GM19397 (cell line): Measurements from ENCODE around the gene OGFOD1.

ENCODE experiments used
- ATAC-seq: cut with Tn5 transposase; IDR thresholded peaks from one replicate; pipeline ENCODE4 v1.9.1; 2021; ENCODE audit warnings: mild to moderate bottlenecking, moderate library complexity; ENCODE audit not compliant: unreplicated experiment

The OGFOD1 gene

GRCh38 chr16:56450986-56451752, at the start of gene OGFOD1, which contains the start of gene NUDT21:
TSS of gene OGFOD1 (plus strand) at chr16:56451554. CDS start at chr16:56451613, 59 bp downstream.
TSS of gene NUDT21 (minus strand) at chr16:56451332. CDS start at chr16:56451202, 130 bp downstream.
- peak; percentile 99 for ATAC-seq

- no peak for ATAC-seq
Observed at GRCh38 chr16:56405977-56406672, 45.2 kb upstream of the OGFOD1 start.

DNA sequence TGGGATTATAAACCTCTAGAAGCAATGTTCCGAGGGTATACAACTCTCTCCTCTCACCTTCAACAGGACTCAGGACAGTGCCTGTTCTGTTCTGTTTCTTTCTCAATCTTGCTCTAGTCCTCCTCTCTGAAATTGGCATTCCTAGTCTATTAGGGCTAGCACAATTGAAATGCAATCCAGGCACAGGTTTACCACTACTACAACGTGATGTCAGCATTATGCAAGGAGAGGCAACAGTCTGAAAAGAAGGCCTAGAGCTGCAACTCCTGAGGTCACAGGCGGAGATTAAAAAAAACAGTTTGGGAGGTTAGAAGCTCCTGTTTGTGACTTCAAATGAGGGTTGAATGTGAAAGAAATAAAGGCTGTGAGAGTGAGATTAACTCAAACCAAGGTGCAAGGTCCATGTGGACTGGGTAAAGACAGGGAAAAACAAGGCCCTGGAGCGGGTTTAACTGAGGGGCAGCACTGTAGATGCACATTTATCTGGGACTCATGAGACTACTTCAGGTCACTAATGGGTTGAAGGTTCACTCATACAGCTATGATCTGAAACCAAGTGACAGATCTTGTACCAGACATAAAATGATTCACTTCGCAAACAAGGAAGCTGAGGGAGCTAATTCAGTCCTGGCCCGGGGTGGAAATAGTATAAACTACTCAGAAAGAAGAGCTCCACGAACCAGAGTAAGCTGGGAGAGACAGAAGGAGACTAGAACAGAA, 42.8 kb upstream of the OGFOD1 start:
- ATAC-seq = no peak

DNA sequence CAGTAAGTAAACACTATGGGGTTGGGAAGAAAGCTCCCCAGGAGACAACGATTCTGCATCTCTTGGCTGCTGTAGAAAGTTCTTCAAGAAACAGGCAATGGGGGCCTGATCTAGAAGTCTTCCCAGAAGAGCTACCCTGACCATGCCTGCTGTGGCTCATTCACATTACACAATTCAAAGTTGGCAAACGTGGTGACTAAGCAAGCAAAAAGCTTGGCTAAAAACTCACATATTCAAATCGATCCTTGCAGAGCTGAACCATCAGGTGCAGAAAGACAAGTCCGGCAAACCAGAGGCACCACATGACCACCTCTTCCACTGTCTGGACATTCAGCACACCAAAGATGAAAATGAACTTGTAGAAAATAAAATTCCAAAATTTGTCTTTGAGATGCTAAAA, 42.2 kb upstream of the OGFOD1 start:
- no peak for ATAC-seq

GRCh38 chr16:56411123-56411522, 40.2 kb upstream of the OGFOD1 start:
- ATAC-seq = no peak

- ATAC-seq = no peak
Observed at GRCh38 chr16:56411624-56412023, 39.7 kb upstream of the OGFOD1 start.

- no peak for ATAC-seq
Observed at GRCh38 chr16:56413381-56413780, 38.0 kb upstream of the OGFOD1 start.

DNA sequence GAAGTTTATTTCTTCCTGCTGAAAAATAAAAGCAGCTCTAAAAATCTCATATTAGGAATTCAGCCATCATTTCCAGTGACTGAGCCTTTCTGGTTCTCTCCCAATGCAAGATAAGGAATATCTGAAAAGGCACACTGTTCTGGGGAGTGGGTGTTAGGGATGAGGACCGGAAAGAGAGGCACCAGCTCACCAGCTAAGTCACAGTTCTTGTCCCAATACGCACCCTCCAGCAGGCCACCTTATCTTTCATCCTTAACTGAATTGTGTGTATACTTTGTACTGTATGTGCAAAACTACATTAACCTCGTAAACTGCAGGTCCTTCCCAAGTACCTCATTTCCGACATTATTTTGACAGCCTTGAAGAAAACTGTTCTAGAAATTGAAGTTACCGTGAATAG, 37.0 kb upstream of the OGFOD1 start:
- no peak for ATAC-seq

- no peak for ATAC-seq
Observed at GRCh38 chr16:56415875-56416274, 35.5 kb upstream of the OGFOD1 start.

DNA sequence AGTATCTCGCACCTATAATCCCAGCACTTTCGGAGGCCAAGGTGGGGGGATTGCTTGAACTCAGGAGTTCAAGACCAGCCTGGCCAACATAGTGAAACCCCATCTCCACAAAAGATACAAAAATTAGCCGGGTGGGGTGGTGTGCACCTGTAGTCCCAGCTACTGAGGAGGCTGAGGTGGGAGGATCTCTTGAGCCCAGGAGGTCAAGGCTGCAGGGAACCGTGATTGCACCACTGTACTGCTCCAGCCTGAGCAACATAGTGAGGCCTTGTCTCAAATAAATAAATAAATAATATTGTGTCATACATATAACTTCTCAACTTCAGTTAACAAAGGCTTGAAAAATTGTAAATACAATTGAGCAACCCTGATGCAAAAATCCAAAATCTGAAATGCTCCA, 34.2 kb upstream of the OGFOD1 start:
- no peak for ATAC-seq

GRCh38 chr16:56419740-56420548, 31.4 kb upstream of the OGFOD1 start:
- no peak for ATAC-seq

- no peak for ATAC-seq
Observed at GRCh38 chr16:56420613-56421012, 30.7 kb upstream of the OGFOD1 start.

- ATAC-seq = no peak
Observed at GRCh38 chr16:56421313-56421712, 30.0 kb upstream of the OGFOD1 start.

- no peak for ATAC-seq
Observed at GRCh38 chr16:56421976-56422669, 29.2 kb upstream of the OGFOD1 start.

GRCh38 chr16:56422896-56423441, 28.4 kb upstream of the OGFOD1 start:
- ATAC-seq = no peak

GRCh38 chr16:56423584-56424403, 27.6 kb upstream of the OGFOD1 start:
- no peak for ATAC-seq

DNA sequence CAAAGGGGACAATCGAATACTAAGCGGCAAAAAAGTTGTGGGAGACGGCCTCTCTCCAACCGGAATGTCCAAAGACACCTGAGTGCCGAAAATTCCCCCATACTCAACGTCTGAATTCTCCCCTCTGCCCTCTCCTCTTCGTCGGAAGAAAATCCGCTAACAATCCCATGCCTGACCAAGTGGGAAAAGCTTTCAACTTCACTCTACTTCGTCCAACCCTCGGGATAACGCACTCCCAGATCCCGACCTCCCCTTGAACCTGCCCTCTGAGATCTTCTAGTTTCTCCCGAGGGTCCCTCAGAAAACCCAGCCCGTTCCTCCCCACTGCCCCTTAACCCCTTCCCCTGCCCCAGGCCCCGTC, 27.0 kb upstream of the OGFOD1 start:
- ATAC-seq = no peak

GRCh38 chr16:56424791-56425438, 26.4 kb upstream of the OGFOD1 start:
- ATAC-seq = peak; percentile 33

- ATAC-seq = peak; percentile 84
Observed at GRCh38 chr16:56425439-56425832, 25.9 kb upstream of the OGFOD1 start, which contains the start of gene AMFR. TSS of gene AMFR (minus strand) at chr16:56425545. CDS start at chr16:56425327, 218 bp downstream.
